Osteocyte (in vitro differentiated cells): ENCODE measurements around the gene BCAN. TPM values are rescaled to one million over a fixed set of nuclear protein-coding genes. Genes with fewer than 3 reads are reported as not detected.
A peak's percentile ranks its signal among the peaks of the same experiment; 100 is the strongest.

Experiments used
- DNase-seq: peaks from one replicate; pipeline ENCODE4 v3.0.0; 2021; ENCODE audit warnings: mixed read lengths; ENCODE audit not compliant: unreplicated experiment; ENCODE audit errors: extremely low spot score
- H3K27ac Mint-ChIP-seq: one replicate; pipeline ENCODE4 v1.8.0; 2021; ENCODE audit warnings: mild to moderate bottlenecking, mixed read lengths; ENCODE audit not compliant: unreplicated experiment
- H3K27me3 Mint-ChIP-seq: one replicate; pipeline ENCODE4 v1.8.0; 2021; ENCODE audit warnings: mixed read lengths; ENCODE audit not compliant: unreplicated experiment
- H3K36me3 Mint-ChIP-seq: one replicate; pipeline ENCODE4 v1.8.0; 2021; ENCODE audit warnings: mixed read lengths; ENCODE audit not compliant: unreplicated experiment
- H3K4me1 Mint-ChIP-seq: one replicate; pipeline ENCODE4 v1.8.0; 2021; ENCODE audit warnings: mixed read lengths; ENCODE audit not compliant: unreplicated experiment
- H3K4me3 Mint-ChIP-seq: one replicate; pipeline ENCODE4 v1.8.0; 2021; ENCODE audit warnings: mild to moderate bottlenecking, moderate library complexity, mixed read lengths; ENCODE audit not compliant: unreplicated experiment
- H3K9me3 Mint-ChIP-seq: one replicate; pipeline ENCODE4 v1.8.0; 2021; ENCODE audit warnings: mixed read lengths; ENCODE audit not compliant: unreplicated experiment
- total RNA-seq: library from RNA; stranded (reverse); gene quantifications from 2 replicates; pipeline ENCODE4 v1.2.1, GENCODE V29; 2021
- TF ChIP-seq, protein P1 (sequence below): fragments of 200-600 bp; sonication (generic); IDR thresholded peaks from 2 replicates; pipeline ENCODE4 v1.5.0; 2021; ENCODE audit warnings: antibody characterized with exemption, mild to moderate bottlenecking, moderate library complexity

The BCAN gene
- total RNA-seq, 1 donor from 2014 or later = 0.43 TPM

DNA sequence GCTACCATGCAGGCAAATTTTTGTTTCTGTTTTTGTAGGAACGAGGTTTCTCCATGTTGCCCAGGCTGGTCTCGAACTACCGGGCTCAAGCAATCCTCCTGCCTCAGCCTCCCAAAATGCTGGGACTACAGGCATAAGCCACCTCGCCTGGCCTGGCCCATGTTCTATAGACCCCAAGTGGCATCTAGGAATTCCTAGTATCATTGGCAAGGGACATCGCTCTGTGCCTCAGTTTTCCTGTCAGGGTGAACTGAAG lies 20.8 kb downstream of the BCAN start:
- no peaks in the 10 kb centered on the region for H3K36me3 Mint-ChIP-seq
- no peak overlapping the region for H3K4me3 Mint-ChIP-seq
- peaks cover 75% of the 10 kb centered on the region for H3K4me1 Mint-ChIP-seq
- no peak for DNase-seq
- TF ChIP-seq, protein P1, sequence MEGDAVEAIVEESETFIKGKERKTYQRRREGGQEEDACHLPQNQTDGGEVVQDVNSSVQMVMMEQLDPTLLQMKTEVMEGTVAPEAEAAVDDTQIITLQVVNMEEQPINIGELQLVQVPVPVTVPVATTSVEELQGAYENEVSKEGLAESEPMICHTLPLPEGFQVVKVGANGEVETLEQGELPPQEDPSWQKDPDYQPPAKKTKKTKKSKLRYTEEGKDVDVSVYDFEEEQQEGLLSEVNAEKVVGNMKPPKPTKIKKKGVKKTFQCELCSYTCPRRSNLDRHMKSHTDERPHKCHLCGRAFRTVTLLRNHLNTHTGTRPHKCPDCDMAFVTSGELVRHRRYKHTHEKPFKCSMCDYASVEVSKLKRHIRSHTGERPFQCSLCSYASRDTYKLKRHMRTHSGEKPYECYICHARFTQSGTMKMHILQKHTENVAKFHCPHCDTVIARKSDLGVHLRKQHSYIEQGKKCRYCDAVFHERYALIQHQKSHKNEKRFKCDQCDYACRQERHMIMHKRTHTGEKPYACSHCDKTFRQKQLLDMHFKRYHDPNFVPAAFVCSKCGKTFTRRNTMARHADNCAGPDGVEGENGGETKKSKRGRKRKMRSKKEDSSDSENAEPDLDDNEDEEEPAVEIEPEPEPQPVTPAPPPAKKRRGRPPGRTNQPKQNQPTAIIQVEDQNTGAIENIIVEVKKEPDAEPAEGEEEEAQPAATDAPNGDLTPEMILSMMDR = no peak
- peak overlapping the region; percentile 91 for H3K27ac Mint-ChIP-seq
- no peaks in the 10 kb centered on the region for H3K9me3 Mint-ChIP-seq
- H3K27me3 Mint-ChIP-seq = no peaks in the 10 kb centered on the region

GRCh38 chr1:156663178-156663577 lies 21.3 kb downstream of the BCAN start:
- no peak for DNase-seq

DNA sequence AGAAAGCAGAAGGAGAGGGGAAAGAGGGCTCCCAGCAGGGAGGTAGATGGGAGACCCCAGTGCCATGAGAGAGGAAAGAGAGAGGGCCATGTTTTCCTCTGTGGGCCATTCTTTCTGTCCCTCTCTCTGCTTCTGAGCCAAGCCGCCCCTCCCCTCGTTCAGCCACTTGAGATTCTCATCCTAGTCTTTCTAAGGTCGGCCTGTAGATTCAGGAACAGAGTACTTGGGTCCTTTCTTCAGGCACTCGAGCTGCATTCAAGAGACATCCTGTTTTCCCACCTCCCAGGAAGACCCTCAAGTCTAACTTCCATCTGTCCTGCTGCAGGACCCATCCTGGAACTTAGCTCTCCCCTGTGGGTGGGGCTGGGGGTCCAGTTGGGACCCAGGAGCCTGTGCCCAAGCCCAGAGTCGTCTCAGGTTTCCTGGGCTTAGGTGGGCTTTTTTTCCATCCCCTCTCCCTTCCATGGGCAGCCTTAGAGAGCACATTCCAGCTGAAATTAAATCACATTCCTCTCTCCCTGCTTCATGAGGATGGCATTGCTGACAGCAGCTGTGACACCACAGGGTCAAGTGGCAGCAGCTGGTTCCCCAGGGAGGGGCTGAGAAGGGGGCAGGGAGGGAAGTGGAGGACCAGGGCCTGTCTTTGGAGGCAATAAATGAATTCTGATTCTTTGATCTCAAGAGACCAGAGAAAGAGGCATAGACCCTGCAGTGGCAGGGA lies 22.3 kb downstream of the BCAN start:
- no peaks in the 10 kb centered on the region for H3K9me3 Mint-ChIP-seq
- DNase-seq = no peak
- H3K36me3 Mint-ChIP-seq = no peaks in the 10 kb centered on the region
- H3K4me1 Mint-ChIP-seq = peaks cover 77% of the 10 kb centered on the region
- peak overlapping the region; percentile 70 for H3K27ac Mint-ChIP-seq
- no peaks in the 10 kb centered on the region for H3K27me3 Mint-ChIP-seq
- peak overlapping the region; percentile 40 for H3K4me3 Mint-ChIP-seq
- TF ChIP-seq, protein P1 = no peak

More at GRCh38 chr1:156663178-156663577, 21.3 kb downstream of the BCAN start:
- Mint-ChIP-seq H3K9me3 (no peaks in the 10 kb centered on the region), H3K4me1 (peaks cover 79% of the 10 kb centered on the region), H3K4me3 (no peak overlapping the region), H3K27me3 (no peaks in the 10 kb centered on the region), H3K27ac (peak overlapping the region; percentile 70), H3K36me3 (no peaks in the 10 kb centered on the region)
- TF ChIP-seq, protein P1 = no peak

GRCh38 chr1:156664767-156665411 lies 23.0 kb downstream of the BCAN start:
- H3K27me3 Mint-ChIP-seq = no peaks in the 10 kb centered on the region
- TF ChIP-seq, protein P1 = no peak
- no peak overlapping the region for H3K27ac Mint-ChIP-seq
- H3K9me3 Mint-ChIP-seq = no peaks in the 10 kb centered on the region
- no peak for DNase-seq
- no peak overlapping the region for H3K4me3 Mint-ChIP-seq
- no peaks in the 10 kb centered on the region for H3K36me3 Mint-ChIP-seq
- peaks cover 70% of the 10 kb centered on the region for H3K4me1 Mint-ChIP-seq

GRCh38 chr1:156665539-156665938 lies 23.6 kb downstream of the BCAN start:
- no peak for DNase-seq
- Mint-ChIP-seq H3K27ac (no peak overlapping the region), H3K9me3 (no peaks in the 10 kb centered on the region), H3K36me3 (no peaks in the 10 kb centered on the region), H3K4me3 (peak overlapping the region; percentile 6), H3K27me3 (no peaks in the 10 kb centered on the region), H3K4me1 (peaks cover 63% of the 10 kb centered on the region)
- TF ChIP-seq, protein P1 = no peak
